Skeletal muscle satellite cell (primary cell): ENCODE data around the gene TTC7B.

Source experiments
- H3K27me3 ChIP-seq: 2 replicates; pipeline ENCODE4 v1.7.0; 2013; ENCODE audit warnings: low read length; ENCODE audit not compliant: control insufficient read depth, insufficient read depth
- H3K36me3 ChIP-seq: 2 replicates; pipeline ENCODE4 v1.7.0; 2013; ENCODE audit warnings: mild to moderate bottlenecking, control low read depth, low read length; ENCODE audit not compliant: insufficient read depth
- H3K4me1 ChIP-seq: 2 replicates; pipeline ENCODE4 v1.7.0; 2013; ENCODE audit warnings: low read length; ENCODE audit not compliant: control insufficient read depth, insufficient read depth
- H3K4me2 ChIP-seq: 2 replicates; pipeline ENCODE4 v1.7.0; 2013; ENCODE audit warnings: mild to moderate bottlenecking, low read length
- H3K4me3 ChIP-seq: 2 replicates; pipeline ENCODE4 v1.7.0; 2013; ENCODE audit warnings: low read length
- H3K9ac ChIP-seq: 2 replicates; pipeline ENCODE4 v1.7.0; 2013; ENCODE audit warnings: mild to moderate bottlenecking, low read depth, low read length, moderate library complexity
- H3K9me3 ChIP-seq: replicated peaks from 2 replicates; pipeline ENCODE4 v1.7.0; 2013; ENCODE audit warnings: mild to moderate bottlenecking, control low read depth, low read length

Gene TTC7B

DNA sequence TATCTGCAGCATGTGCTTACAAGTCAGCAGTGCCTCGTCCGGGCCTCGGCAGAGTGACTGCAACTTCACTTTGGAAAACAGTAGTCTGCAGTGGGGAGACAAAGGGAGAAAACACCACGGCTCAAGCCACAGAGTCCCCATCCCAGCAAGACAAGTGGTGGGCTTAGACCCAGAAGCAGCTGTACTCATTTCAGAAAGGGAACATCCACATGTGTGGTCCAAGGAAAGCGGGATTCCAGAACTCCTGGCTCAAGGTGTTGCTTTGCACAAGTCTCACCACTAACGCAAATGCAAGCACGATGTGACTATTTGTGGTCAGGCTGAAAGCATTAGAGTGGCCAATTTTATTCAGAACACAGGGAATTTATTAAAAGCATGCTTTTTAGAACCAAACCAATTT lies 198.3 kb downstream of the TTC7B start:
- Histone ChIP-seq H3K9me3 (no peaks in the 10 kb centered on the region), H3K4me2 (no peak overlapping the region), H3K9ac (no peak overlapping the region), H3K36me3 (no peaks in the 10 kb centered on the region), H3K4me3 (no peak overlapping the region), H3K4me1 (no peaks in the 10 kb centered on the region), H3K27me3 (no peaks in the 10 kb centered on the region)

DNA sequence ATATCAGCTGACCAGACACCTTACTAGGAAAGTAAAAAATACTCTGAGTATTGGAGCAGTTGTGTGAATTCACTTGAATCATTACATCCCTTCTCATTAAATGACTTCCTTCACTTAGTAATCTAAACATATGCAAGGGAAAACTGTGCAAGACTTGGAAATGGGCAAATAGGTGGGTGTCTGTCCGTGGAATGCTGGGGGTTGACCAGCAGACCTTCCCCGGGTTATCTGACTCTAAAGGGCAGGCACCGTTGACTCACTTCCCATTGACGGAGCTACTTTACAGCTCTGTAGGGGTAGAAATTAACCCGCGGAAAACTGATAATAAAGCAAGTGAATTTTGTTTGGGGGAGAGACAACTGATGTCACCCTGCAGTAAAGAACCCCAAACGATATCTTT lies 199.3 kb downstream of the TTC7B start:
- Histone ChIP-seq H3K9ac (no peak overlapping the region), H3K4me1 (no peaks in the 10 kb centered on the region), H3K4me3 (no peak overlapping the region)

GRCh38 chr14:90616313-90616712 lies 199.9 kb downstream of the TTC7B start:
- no peaks in the 10 kb centered on the region for H3K4me1 ChIP-seq
- H3K36me3 ChIP-seq, result no peaks in the 10 kb centered on the region
- no peak overlapping the region for H3K9ac ChIP-seq

More for the DNA sequence above, 199.3 kb downstream of the TTC7B start:
- no peaks in the 10 kb centered on the region for H3K36me3 ChIP-seq
- H3K9me3 ChIP-seq, result no peaks in the 10 kb centered on the region
- no peaks in the 10 kb centered on the region for H3K27me3 ChIP-seq
- H3K4me2 ChIP-seq, result no peak overlapping the region

GRCh38 chr14:90615517-90616060 lies 200.6 kb downstream of the TTC7B start:
- H3K27me3 ChIP-seq, result no peaks in the 10 kb centered on the region
- H3K4me2 ChIP-seq, result no peak overlapping the region
- no peaks in the 10 kb centered on the region for H3K4me1 ChIP-seq
- no peak overlapping the region for H3K9ac ChIP-seq
- no peaks in the 10 kb centered on the region for H3K36me3 ChIP-seq
- no peaks in the 10 kb centered on the region for H3K9me3 ChIP-seq
- H3K4me3 ChIP-seq, result no peak overlapping the region

More at GRCh38 chr14:90616313-90616712, 199.9 kb downstream of the TTC7B start:
- Histone ChIP-seq H3K4me3 (no peak overlapping the region), H3K4me2 (no peak overlapping the region), H3K27me3 (no peaks in the 10 kb centered on the region), H3K9me3 (no peaks in the 10 kb centered on the region)

GRCh38 chr14:90614696-90615516 lies 201.3 kb downstream of the TTC7B start:
- Histone ChIP-seq H3K36me3 (no peaks in the 10 kb centered on the region), H3K9ac (no peak overlapping the region), H3K4me3 (no peak overlapping the region), H3K4me2 (no peak overlapping the region), H3K9me3 (no peaks in the 10 kb centered on the region), H3K27me3 (no peaks in the 10 kb centered on the region), H3K4me1 (no peaks in the 10 kb centered on the region)

DNA sequence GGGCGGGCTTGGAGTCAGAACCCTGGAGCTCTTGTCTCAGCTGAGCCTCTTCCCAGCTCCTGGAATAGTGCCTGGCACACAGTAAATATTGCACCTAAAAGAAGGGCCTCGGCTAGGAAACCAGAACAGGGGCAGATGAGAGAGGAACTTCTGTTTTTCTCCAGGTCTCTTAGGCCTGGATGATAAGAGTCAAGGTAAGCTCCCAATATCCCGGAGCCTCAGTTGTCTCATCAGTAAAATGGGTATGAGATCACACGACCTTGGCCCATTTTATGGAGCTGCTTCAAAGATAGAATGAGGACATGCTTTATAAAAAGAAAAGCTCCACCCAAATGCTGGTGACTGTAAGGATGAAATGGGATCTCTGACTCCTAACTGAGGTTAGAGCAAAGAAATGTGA lies 202.2 kb downstream of the TTC7B start:
- H3K9me3 ChIP-seq, result no peaks in the 10 kb centered on the region
- no peaks in the 10 kb centered on the region for H3K36me3 ChIP-seq
- no peak overlapping the region for H3K4me2 ChIP-seq
- no peaks in the 10 kb centered on the region for H3K27me3 ChIP-seq
- no peaks in the 10 kb centered on the region for H3K4me1 ChIP-seq
- H3K9ac ChIP-seq, result no peak overlapping the region
- H3K4me3 ChIP-seq, result no peak overlapping the region

DNA sequence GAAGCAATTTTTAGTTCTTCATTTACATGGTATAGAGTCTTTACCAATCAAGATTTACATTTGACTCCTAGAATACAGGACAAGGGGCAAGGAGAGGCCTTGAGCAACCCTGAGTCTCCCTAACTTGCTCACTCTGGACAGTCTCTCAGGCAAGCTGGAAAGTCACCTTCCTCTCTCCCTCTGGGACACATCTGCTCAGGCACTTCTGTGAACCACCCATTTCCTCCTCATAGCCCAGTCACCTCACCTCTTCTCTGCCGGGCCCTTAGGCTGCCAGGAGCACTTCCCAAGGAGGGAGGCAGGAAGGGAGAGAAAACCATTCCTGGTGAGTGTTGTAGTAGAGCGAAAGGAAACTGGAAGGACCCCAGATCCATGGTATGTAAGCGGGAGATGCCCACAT lies 202.8 kb downstream of the TTC7B start:
- Histone ChIP-seq H3K27me3 (no peaks in the 10 kb centered on the region), H3K9me3 (no peaks in the 10 kb centered on the region), H3K9ac (no peak overlapping the region), H3K36me3 (no peaks in the 10 kb centered on the region), H3K4me2 (no peak overlapping the region), H3K4me3 (no peak overlapping the region), H3K4me1 (no peaks in the 10 kb centered on the region)

DNA sequence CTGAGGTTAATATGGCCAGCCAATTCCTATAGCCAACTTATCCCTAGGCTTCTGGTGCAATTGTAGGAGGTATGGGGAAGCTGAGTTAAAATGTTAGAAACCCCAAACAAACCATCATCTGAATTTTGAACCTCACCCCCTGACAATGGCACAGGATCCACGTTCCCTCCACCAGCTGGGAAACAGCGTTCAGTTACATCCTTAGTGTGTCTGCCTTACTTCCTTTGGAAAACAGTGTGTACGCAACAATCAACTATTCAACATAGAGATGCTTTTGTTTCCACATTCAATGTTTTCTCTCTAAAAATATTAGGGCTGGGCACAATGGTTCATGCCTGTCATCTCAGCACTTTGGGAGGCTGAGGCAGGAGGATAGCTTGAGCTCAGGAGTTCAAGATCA lies 203.4 kb downstream of the TTC7B start:
- Histone ChIP-seq H3K4me2 (no peak overlapping the region), H3K4me3 (no peak overlapping the region), H3K4me1 (no peaks in the 10 kb centered on the region), H3K9me3 (no peaks in the 10 kb centered on the region), H3K36me3 (no peaks in the 10 kb centered on the region), H3K9ac (no peak overlapping the region), H3K27me3 (no peaks in the 10 kb centered on the region)

GRCh38 chr14:90611936-90612335 lies 204.3 kb downstream of the TTC7B start:
- H3K4me1 ChIP-seq, result no peaks in the 10 kb centered on the region

DNA sequence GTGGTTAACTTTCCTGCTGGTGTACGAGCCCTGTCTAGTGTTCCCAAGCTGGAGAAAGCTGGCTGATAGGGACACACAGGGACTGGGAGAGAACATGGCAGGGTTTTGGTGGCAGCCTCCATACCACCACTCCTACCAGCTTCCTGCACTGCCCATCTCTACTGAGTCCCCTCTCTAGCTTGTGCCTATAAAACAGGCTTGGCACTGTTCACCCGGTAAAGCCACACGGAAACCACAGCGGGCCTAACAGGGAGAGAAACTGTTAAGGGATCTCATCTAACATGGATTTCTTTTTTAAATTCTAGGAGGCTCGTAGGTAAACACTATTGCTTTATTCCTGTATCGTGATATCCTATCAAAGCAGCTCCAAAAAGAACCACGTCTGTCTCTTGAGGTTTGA lies 204.7 kb downstream of the TTC7B start:
- no peaks in the 10 kb centered on the region for H3K9me3 ChIP-seq
- H3K4me2 ChIP-seq, result no peak overlapping the region
- H3K9ac ChIP-seq, result no peak overlapping the region
- H3K36me3 ChIP-seq, result no peaks in the 10 kb centered on the region
- H3K27me3 ChIP-seq, result no peaks in the 10 kb centered on the region
- H3K4me3 ChIP-seq, result no peak overlapping the region
- no peaks in the 10 kb centered on the region for H3K4me1 ChIP-seq

More at GRCh38 chr14:90611936-90612335, 204.3 kb downstream of the TTC7B start:
- Histone ChIP-seq H3K4me2 (no peak overlapping the region), H3K36me3 (no peaks in the 10 kb centered on the region), H3K27me3 (no peaks in the 10 kb centered on the region), H3K9me3 (no peaks in the 10 kb centered on the region), H3K9ac (no peak overlapping the region), H3K4me3 (no peak overlapping the region)

GRCh38 chr14:90610346-90611040 lies 205.7 kb downstream of the TTC7B start:
- H3K27me3 ChIP-seq, result no peaks in the 10 kb centered on the region
- H3K4me3 ChIP-seq, result no peak overlapping the region
- H3K9ac ChIP-seq, result no peak overlapping the region
- H3K4me2 ChIP-seq, result no peak overlapping the region
- H3K4me1 ChIP-seq, result no peaks in the 10 kb centered on the region
- H3K9me3 ChIP-seq, result no peaks in the 10 kb centered on the region
- no peaks in the 10 kb centered on the region for H3K36me3 ChIP-seq
